Endothelial cell of umbilical vein (primary cell): ENCODE results near the gene MAN2A1. TPM values are rescaled to one million over a fixed set of nuclear protein-coding genes. Genes with fewer than 3 reads are reported as not detected.
A peak's percentile ranks its signal among the peaks of the same experiment; 100 is the strongest.

Experiments used
- BruUV-seq: library from RNA; stranded (reverse); fragments of 400-500 nt; replicated peaks from 2 replicates; lab custom pipeline; 2021; lab: Mats Ljungman, UMichigan
- CTCF ChIA-PET: fragments of 300-600, 350-600 bp; sonication (Branson Sonifier 250); formaldehyde crosslinking; loops from one replicate; lab custom pipeline; 2021; ENCODE audit warnings: antibody characterized with exemption, inconsistent platforms; lab: Charles Lee
- POLR2A ChIA-PET: fragments of 300-600, 350-600 bp; sonication (Branson Sonifier 250); formaldehyde crosslinking; loops from one replicate; lab custom pipeline; 2021; ENCODE audit warnings: antibody characterized with exemption, inconsistent platforms; lab: Charles Lee
- DNase-seq: peaks from one replicate; pipeline ENCODE4 v3.0.0-alpha.2; 2011; ENCODE audit warnings: low read depth, low spot score
- FAIRE-seq: peaks from 2 replicates; lab custom pipeline; 2011; peaks lifted over from hg19 to GRCh38; lab: Jason Lieb, UNC
- H2AFZ ChIP-seq: 2 replicates; pipeline ENCODE4 v1.6.0; 2012; ENCODE audit warnings: low read depth, low read length, control low read depth, inconsistent platforms
- H3K27ac ChIP-seq: 2 replicates; pipeline ENCODE4 v1.5.1; 2011; ENCODE audit warnings: low read depth, mild to moderate bottlenecking, control low read depth, low read length, moderate library complexity; ENCODE audit not compliant: insufficient read depth
- H3K27me3 ChIP-seq, 2 experiments: 2 replicates each; pipeline versions ENCODE4 v1.6.0 to v1.6.1; 2011; ENCODE audit warnings: low read length in 2 of 2, mixed read lengths in 1 of 2; ENCODE audit not compliant: control insufficient read depth in 2 of 2, insufficient read depth in 2 of 2
- H3K36me3 ChIP-seq, 2 experiments: 2 replicates in 1 of 2; 3 replicates in 1 of 2; pipeline ENCODE4 v1.5.1; 2011; ENCODE audit warnings: low read length in 2 of 2, mild to moderate bottlenecking in 1 of 2, moderate library complexity in 1 of 2; ENCODE audit not compliant: control insufficient read depth in 2 of 2, insufficient read depth in 2 of 2; ENCODE audit errors: extremely low read depth in 1 of 2
- H3K4me1 ChIP-seq: 3 replicates; pipeline ENCODE4 v1.5.1; 2011; ENCODE audit warnings: mild to moderate bottlenecking, low read length; ENCODE audit not compliant: control insufficient read depth, insufficient read depth; ENCODE audit errors: extremely low read depth
- H3K4me2 ChIP-seq: 2 replicates; pipeline ENCODE4 v1.6.1; 2011; ENCODE audit warnings: low read length, control low read depth, mixed read lengths; ENCODE audit not compliant: insufficient read depth
- H3K4me3 ChIP-seq, 3 experiments: fragments of 200-600 bp in 1 of 3; sonication (generic), shearing (Covaris generic) in 1 of 3; replicated peaks in 1 of 3; 2 replicates each; pipeline ENCODE4 v1.5.1; 2011 to 2016; ENCODE audit warnings: control low read depth in 3 of 3, low read length in 3 of 3, mild to moderate bottlenecking in 2 of 3, inconsistent platforms in 1 of 3, low read depth in 1 of 3, moderate library complexity in 1 of 3; ENCODE audit not compliant: insufficient read depth in 1 of 3
- H3K79me2 ChIP-seq: 2 replicates; pipeline ENCODE4 v1.6.0; 2012; ENCODE audit warnings: low read length, inconsistent platforms; ENCODE audit not compliant: control insufficient read depth, insufficient read depth
- H3K9ac ChIP-seq: replicated peaks from 2 replicates; pipeline ENCODE3; 2011; ENCODE audit warnings: low read length, control low read depth; ENCODE audit not compliant: insufficient read depth; ENCODE audit errors: extremely low read depth
- H3K9me1 ChIP-seq: replicated peaks from 3 replicates; pipeline ENCODE4 v1.6.0; 2011; ENCODE audit warnings: mild to moderate bottlenecking, low read length; ENCODE audit not compliant: control insufficient read depth, insufficient read depth; ENCODE audit errors: extremely low read depth
- H3K9me3 ChIP-seq: replicated peaks from 2 replicates; pipeline ENCODE4 v1.5.1; 2012; ENCODE audit warnings: low read length, inconsistent platforms; ENCODE audit not compliant: control insufficient read depth, insufficient read depth
- H4K20me1 ChIP-seq: replicated peaks from 2 replicates; pipeline ENCODE3; 2011; ENCODE audit warnings: mild to moderate bottlenecking, low read length; ENCODE audit not compliant: control insufficient read depth, insufficient read depth; ENCODE audit errors: extremely low read depth
- EZH2 ChIP-seq: IDR thresholded peaks from 2 replicates; pipeline ENCODE4 v1.6.1; 2012; ENCODE audit warnings: borderline replicate concordance, low read depth, mild to moderate bottlenecking, moderate library complexity, low read length, inconsistent platforms; ENCODE audit not compliant: severe bottlenecking
- FOS ChIP-seq: IDR thresholded peaks from 2 replicates; pipeline ENCODE4 v1.6.1; 2011; ENCODE audit warnings: mild to moderate bottlenecking, low read length, moderate library complexity, borderline replicate concordance; ENCODE audit not compliant: insufficient read depth
- GATA2 ChIP-seq: IDR thresholded peaks from 2 replicates; pipeline ENCODE4 v1.7.0; 2011; ENCODE audit warnings: low read depth, mild to moderate bottlenecking, moderate library complexity, mixed read lengths, low read length; ENCODE audit not compliant: insufficient read length, insufficient read depth
- JUN ChIP-seq: IDR thresholded peaks from 2 replicates; pipeline ENCODE4 v1.6.1; 2011; ENCODE audit warnings: borderline replicate concordance, low read depth; ENCODE audit not compliant: insufficient read length, insufficient read depth
- MYC ChIP-seq: IDR thresholded peaks from one replicate; pipeline ENCODE4 v1.6.1; 2011; ENCODE audit warnings: mild to moderate bottlenecking, low read depth, low read length
- POLR2A ChIP-seq: IDR thresholded peaks from 2 replicates; pipeline ENCODE4 v1.6.1; 2012; ENCODE audit warnings: low read depth, mild to moderate bottlenecking, control low read depth, low read length
- POLR2AphosphoS5 ChIP-seq: IDR thresholded peaks from 2 replicates; pipeline ENCODE4 v1.6.1; 2012; ENCODE audit warnings: low read depth, mild to moderate bottlenecking, control low read depth, low read length, moderate library complexity; ENCODE audit not compliant: insufficient read depth
- dilution Hi-C: fragments of 300-500 bp; cut with MboI; formaldehyde crosslinking; loops from one replicate; pipeline ENCODE4 v1.15.0; 2019; ENCODE audit warnings: low sequenced_read_pairs; ENCODE audit not compliant: extremely low pct_ligation_motif_present
- intact Hi-C: fragments of 100-400 bp; cut with micrococcal nuclease; formaldehyde crosslinking; loops from one replicate; pipeline ENCODE4 v1.10.0; 2022
- polyA plus RNA-seq, 4 experiments: library from polyadenylated mRNA; depleted of rRNA in 3 of 4; stranded (reverse) in 3 of 4; unstranded in 1 of 4; fragments of >200 nt; gene quantifications; 2 replicates each; pipeline versions ENCODE4 v1.2.1 to v1.2.3, GENCODE V29; 2011 to 2012; ENCODE audit warnings: missing spikeins in 1 of 4
- total RNA-seq: library from RNA; stranded (reverse); gene quantifications from 2 replicates; pipeline ENCODE4 v1.2.3, GENCODE V29; 2021
- TF ChIP-seq, protein P1 (sequence below), 2 donors: IDR thresholded peaks; 1 replicate in 1 of 2; 2 replicates in 1 of 2; pipeline ENCODE4 v1.5.1; 2011; ENCODE audit warnings: low read length in 2 of 2, mild to moderate bottlenecking in 2 of 2, moderate library complexity in 2 of 2, control low read depth in 1 of 2, inconsistent platforms in 1 of 2, low read depth in 1 of 2; ENCODE audit not compliant: insufficient read depth in 1 of 2; ENCODE audit errors: extremely low read depth in 1 of 2
- TF ChIP-seq, protein P2 (sequence below): IDR thresholded peaks from 2 replicates; pipeline ENCODE4 v1.6.1; 2011; ENCODE audit not compliant: insufficient read depth, insufficient read length

The MAN2A1 gene
- total and polyA plus RNA-seq, 2 donors (not counting 3 experiments of a cell fraction or from before 2014, with no cell fraction given): 20.8 to 54.8 TPM

DNA sequence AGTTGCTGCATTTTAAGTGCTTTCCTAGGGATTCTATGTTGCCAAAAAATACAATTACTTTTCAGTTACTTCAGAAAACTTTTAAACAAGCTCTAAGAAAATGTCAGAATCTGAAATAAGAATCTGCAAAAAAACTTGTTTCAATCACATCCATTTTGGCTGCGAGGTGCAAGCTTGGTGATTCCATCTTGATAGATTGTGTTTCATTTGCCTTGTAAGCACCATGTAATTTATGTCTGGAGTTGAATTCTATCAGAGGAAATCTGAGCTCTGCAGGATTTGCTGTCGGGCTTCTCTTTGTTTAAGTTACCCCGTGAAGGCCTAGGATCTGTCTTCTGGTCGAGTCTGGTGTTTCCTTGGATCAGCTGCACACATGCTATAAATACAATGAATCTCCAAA, 40.4 kb upstream of the MAN2A1 start:
- Histone ChIP-seq H3K9ac (no peak overlapping the region), H3K27ac (no peak overlapping the region), H3K9me3 (no peaks in the 10 kb centered on the region), H4K20me1 (no peaks in the 10 kb centered on the region), H2AFZ (peak overlapping the region; percentile 1), H3K27me3 (peaks cover 0 to 2% of the 10 kb centered on the region in 2 experiments), H3K4me2 (no peak overlapping the region), H3K36me3 (no peaks in the 10 kb centered on the region), H3K4me1 (no peaks in the 10 kb centered on the region), H3K79me2 (no peaks in the 10 kb centered on the region), H3K9me1 (no peaks in the 10 kb centered on the region), H3K4me3 (no peak overlapping the region)
- DNase-seq: no peak
- ChIA-PET CTCF (interaction anchor here (0.7 kb wide), 1 partner anchor 30 kb away, joined by 3 read pairs; no protein-coding TSS in a partner anchor), POLR2A (no interaction called here)
- no peak for TF ChIP-seq EZH2
- TF ChIP-seq JUN: no peak
- no peak for TF ChIP-seq MYC
- TF ChIP-seq POLR2A: no peak
- intact Hi-C loops: no loop called here
- dilution Hi-C loops: no loop called here
- no peak for FAIRE-seq
- no TSS peak for BruUV-seq

DNA sequence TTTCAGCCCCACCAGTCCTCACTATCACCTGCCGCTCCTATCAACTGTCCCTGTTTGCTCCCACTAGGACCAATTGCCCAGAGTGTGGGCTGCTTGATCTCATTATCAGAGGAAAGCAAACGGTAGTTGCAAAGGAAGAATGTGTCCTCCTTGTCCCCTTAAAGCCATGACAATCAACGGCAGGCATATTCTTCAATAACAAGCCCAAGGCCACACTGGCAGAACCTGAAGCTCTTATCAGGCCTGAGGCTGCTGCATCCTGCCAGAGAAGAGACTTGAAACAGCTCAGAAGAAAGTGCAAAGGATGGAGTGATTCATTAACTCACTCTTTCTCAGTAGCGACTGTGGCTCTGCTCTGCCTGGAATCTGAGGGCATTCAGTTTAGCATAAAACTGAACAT, 39.2 kb upstream of the MAN2A1 start:
- DNase-seq (no peak), FAIRE-seq (no peak)
- Histone ChIP-seq H3K27me3 (no peaks in the 10 kb centered on the region), H3K27ac (no peak overlapping the region), H3K4me1 (no peaks in the 10 kb centered on the region), H3K9me3 (no peaks in the 10 kb centered on the region), H3K4me2 (no peak overlapping the region), H3K9ac (no peak overlapping the region), H3K36me3 (no peaks in the 10 kb centered on the region), H3K9me1 (no peaks in the 10 kb centered on the region), H3K79me2 (no peaks in the 10 kb centered on the region), H2AFZ (no peak overlapping the region), H3K4me3 (no peak overlapping the region), H4K20me1 (no peaks in the 10 kb centered on the region)
- no TSS peak for BruUV-seq
- intact Hi-C loops: no loop called here
- POLR2A ChIA-PET: no interaction called here
- TF ChIP-seq, protein P1, sequence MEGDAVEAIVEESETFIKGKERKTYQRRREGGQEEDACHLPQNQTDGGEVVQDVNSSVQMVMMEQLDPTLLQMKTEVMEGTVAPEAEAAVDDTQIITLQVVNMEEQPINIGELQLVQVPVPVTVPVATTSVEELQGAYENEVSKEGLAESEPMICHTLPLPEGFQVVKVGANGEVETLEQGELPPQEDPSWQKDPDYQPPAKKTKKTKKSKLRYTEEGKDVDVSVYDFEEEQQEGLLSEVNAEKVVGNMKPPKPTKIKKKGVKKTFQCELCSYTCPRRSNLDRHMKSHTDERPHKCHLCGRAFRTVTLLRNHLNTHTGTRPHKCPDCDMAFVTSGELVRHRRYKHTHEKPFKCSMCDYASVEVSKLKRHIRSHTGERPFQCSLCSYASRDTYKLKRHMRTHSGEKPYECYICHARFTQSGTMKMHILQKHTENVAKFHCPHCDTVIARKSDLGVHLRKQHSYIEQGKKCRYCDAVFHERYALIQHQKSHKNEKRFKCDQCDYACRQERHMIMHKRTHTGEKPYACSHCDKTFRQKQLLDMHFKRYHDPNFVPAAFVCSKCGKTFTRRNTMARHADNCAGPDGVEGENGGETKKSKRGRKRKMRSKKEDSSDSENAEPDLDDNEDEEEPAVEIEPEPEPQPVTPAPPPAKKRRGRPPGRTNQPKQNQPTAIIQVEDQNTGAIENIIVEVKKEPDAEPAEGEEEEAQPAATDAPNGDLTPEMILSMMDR (IDR thresholded peaks at IDR 0.05; ENCODE audit: extremely low read depth in 1 of 2, insufficient read depth in 1 of 2, low read depth in 1 of 2, low read length in 2 of 2): no peak
- TF ChIP-seq EZH2 (no peak), JUN (no peak), FOS (no peak), GATA2 (no peak), POLR2A (no peak), POLR2AphosphoS5 (no peak), MYC (no peak)
- TF ChIP-seq, protein P2, sequence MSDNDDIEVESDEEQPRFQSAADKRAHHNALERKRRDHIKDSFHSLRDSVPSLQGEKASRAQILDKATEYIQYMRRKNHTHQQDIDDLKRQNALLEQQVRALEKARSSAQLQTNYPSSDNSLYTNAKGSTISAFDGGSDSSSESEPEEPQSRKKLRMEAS: no peak
- dilution Hi-C loops: no loop called here
- CTCF ChIA-PET: no interaction called here
